Activated naive CD4-positive, alpha-beta T cell treated with anti-CD3 and anti-CD28 coated beads for 36 hours (primary cell): ENCODE results near the gene PTPRN2. TPM values are rescaled to one million over a fixed set of nuclear protein-coding genes. Genes with fewer than 3 reads are reported as not detected.

Experiments used
- CTCF ChIA-PET: fragments of 350-600 bp; sonication (Branson Sonifier 250); formaldehyde crosslinking; loops from one replicate; lab custom pipeline; 2021; ENCODE audit warnings: antibody characterized with exemption; lab: Charles Lee
- DNase-seq: peaks from one replicate; pipeline ENCODE4 v3.0.0-alpha.2; 2020
- H3K27ac Mint-ChIP-seq: one replicate; pipeline ENCODE4 v1.8.0; 2021; ENCODE audit warnings: mild to moderate bottlenecking, mixed read lengths
- H3K27me3 Mint-ChIP-seq: one replicate; pipeline ENCODE4 v1.8.0; 2021; ENCODE audit warnings: low read depth, mixed read lengths
- H3K36me3 Mint-ChIP-seq: one replicate; pipeline ENCODE4 v1.8.0; 2021; ENCODE audit warnings: low read depth, mixed read lengths
- H3K4me1 Mint-ChIP-seq: one replicate; pipeline ENCODE4 v1.8.0; 2021; ENCODE audit warnings: low read depth, mixed read lengths
- H3K4me3 Mint-ChIP-seq: one replicate; pipeline ENCODE4 v1.8.0; 2021; ENCODE audit warnings: mild to moderate bottlenecking, moderate library complexity, mixed read lengths
- H3K9me3 Mint-ChIP-seq: one replicate; pipeline ENCODE4 v1.8.0; 2021; ENCODE audit warnings: mixed read lengths
- intact Hi-C: fragments of 100-400 bp; cut with micrococcal nuclease; formaldehyde crosslinking; loops from one replicate; pipeline ENCODE4 v1.15.1; 2023
- total RNA-seq, 2 experiments: library from RNA; stranded (reverse); gene quantifications; one replicate each; pipeline ENCODE4 v1.2.3, GENCODE V29; 2021

PTPRN2 gene
- total RNA-seq, 2 experiments from 2014 or later = 0.54 to 0.62 TPM

DNA sequence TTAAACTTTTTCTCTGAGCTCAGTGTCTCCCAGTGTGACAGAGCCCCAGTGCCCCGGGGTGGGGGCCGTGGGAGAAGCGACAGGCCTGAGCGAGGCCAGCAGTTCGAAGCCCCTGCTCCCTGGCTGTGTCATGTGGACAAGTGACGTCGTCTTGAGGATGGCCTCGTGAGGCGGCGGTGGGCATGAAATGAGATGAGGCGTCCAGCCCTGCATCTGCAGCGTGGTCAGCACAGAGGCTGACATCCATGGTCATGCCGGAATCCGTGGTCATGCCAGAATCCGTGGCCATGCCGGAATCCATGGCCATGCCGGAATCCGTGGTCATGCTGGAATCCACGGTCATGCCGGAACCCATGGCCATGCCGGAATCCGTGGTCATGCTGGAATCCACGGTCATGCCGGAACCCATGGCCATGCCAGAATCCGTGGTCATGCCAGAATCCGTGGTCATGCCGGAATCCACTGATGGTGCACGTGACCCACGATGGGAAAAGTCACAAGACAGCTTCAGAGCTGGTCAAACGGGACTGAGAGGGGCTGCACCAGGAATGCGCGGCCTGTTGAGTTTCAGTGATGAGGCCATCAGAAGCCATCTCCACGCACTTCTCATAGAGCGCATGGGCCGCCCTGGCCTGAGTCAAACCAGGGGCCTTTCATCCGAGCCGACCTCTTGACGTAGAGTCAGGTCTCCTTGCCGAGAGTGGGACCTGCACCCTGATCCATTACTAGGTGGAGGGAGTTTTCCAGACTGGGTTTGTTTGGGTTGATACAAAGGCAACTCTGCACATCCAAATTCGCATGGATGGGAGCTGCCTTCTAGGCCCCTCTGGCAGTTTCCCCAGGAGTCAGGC, 342.5 kb downstream of the PTPRN2 start:
- CTCF ChIA-PET = no interaction called here
- H3K27ac Mint-ChIP-seq = no peak overlapping the region
- DNase-seq = no peak
- no peaks in the 10 kb centered on the region for H3K4me1 Mint-ChIP-seq
- intact Hi-C loops = no loop called here
- H3K4me3 Mint-ChIP-seq = no peak overlapping the region
- no peaks in the 10 kb centered on the region for H3K27me3 Mint-ChIP-seq
- H3K9me3 Mint-ChIP-seq = no peaks in the 10 kb centered on the region
- no peaks in the 10 kb centered on the region for H3K36me3 Mint-ChIP-seq

DNA sequence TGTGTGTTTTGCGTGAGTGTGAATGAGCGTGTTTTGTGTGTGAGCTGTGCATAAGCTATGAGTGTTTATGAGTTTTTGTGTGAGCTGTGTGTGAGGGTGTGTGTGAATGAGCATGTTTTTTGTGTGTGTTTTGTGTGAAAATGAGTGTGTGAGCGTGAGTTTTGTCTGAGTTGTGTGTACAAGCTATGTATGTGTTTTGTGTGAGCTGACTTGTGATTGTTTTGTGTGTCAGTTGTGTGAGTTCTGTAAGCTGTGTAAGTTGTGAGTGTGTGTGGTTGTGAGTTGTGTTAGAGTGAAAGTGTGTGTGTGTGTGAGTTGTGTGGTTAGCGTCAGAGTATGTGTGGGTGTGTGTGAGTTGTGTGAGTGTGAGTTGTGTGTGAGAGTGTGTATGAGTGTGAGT, 343.2 kb downstream of the PTPRN2 start:
- no peaks in the 10 kb centered on the region for H3K9me3 Mint-ChIP-seq
- CTCF ChIA-PET = no interaction called here
- no peaks in the 10 kb centered on the region for H3K36me3 Mint-ChIP-seq
- H3K27ac Mint-ChIP-seq = no peak overlapping the region
- H3K4me1 Mint-ChIP-seq = no peaks in the 10 kb centered on the region
- H3K27me3 Mint-ChIP-seq = no peaks in the 10 kb centered on the region
- no peak for DNase-seq
- intact Hi-C loops = no loop called here
- no peak overlapping the region for H3K4me3 Mint-ChIP-seq

- Mint-ChIP-seq H3K27me3 (no peaks in the 10 kb centered on the region), H3K9me3 (no peaks in the 10 kb centered on the region), H3K4me3 (no peak overlapping the region), H3K27ac (no peak overlapping the region), H3K36me3 (no peaks in the 10 kb centered on the region), H3K4me1 (no peaks in the 10 kb centered on the region)
- intact Hi-C loops = no loop called here
- CTCF ChIA-PET = no interaction called here
- no peak for DNase-seq
These were observed 345.7 kb downstream of the PTPRN2 start for GRCh38 chr7:158241919-158242318.

DNA sequence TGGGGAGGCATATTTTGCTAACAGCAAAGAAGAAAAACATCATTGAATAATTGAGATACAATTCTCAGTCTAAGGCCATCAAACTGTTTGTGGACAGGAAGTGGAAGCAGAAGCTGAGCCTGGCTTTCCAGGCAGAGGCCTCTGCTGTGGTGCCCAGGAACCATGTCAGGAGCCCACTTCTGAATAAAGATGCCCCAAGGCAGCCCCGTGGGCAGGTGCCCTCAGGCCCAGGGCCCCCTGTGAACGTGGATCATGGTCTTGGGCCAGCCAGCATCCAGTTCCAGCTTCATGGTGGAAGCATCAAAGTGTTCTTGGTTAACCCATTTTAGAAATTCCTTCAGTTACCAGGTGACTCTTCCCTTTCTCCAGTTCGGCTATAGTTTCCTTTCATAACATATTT, 346.8 kb downstream of the PTPRN2 start:
- CTCF ChIA-PET = no interaction called here
- no peak overlapping the region for H3K27ac Mint-ChIP-seq

GRCh38 chr7:158239290-158239981, 348.2 kb downstream of the PTPRN2 start:
- CTCF ChIA-PET = no interaction called here
- no peak overlapping the region for H3K27ac Mint-ChIP-seq
- H3K4me1 Mint-ChIP-seq = no peaks in the 10 kb centered on the region
- no peaks in the 10 kb centered on the region for H3K9me3 Mint-ChIP-seq
- no peak overlapping the region for H3K4me3 Mint-ChIP-seq
- intact Hi-C loops = no loop called here
- H3K27me3 Mint-ChIP-seq = no peaks in the 10 kb centered on the region
- DNase-seq = no peak
- no peaks in the 10 kb centered on the region for H3K36me3 Mint-ChIP-seq

More for the DNA sequence above, 346.8 kb downstream of the PTPRN2 start:
- intact Hi-C loops = no loop called here
- no peaks in the 10 kb centered on the region for H3K9me3 Mint-ChIP-seq
- H3K4me3 Mint-ChIP-seq = no peak overlapping the region
- H3K27me3 Mint-ChIP-seq = no peaks in the 10 kb centered on the region
- no peaks in the 10 kb centered on the region for H3K4me1 Mint-ChIP-seq
- no peaks in the 10 kb centered on the region for H3K36me3 Mint-ChIP-seq
- DNase-seq = no peak

DNA sequence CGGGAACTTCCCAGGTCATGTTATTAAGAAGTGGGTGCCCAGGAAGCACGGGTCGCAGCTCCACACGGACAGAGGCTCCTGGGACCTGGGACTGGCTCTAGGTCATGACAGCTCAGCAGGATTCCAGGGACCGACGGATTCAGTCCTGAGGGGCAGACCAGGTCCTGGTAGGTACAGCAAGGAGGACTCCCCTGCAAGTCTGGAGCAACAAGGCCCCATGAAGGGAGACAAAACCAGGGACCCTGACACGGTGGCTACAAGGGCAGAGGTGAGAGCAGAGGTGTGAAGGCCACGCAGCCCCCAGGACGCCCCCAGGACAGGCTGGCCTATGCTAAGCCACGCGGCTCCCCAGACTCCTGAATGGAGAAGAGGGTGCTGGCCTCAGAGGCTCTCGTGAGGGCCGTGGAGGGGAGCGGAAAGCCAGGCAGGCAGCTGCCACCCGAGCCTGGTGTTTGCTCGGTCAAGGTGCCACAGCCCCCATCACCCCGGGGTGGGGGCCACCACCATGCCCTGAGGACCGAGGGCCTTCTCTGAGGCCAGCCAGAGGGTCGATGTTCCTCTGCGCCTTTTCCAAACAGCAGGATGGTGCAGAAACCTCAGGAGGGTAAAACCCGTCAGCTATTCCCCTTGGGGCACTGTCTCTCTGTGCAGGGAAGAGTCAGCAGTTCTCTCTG, 348.9 kb downstream of the PTPRN2 start:
- Mint-ChIP-seq H3K27me3 (no peaks in the 10 kb centered on the region), H3K27ac (no peak overlapping the region), H3K36me3 (no peaks in the 10 kb centered on the region), H3K4me3 (no peak overlapping the region), H3K4me1 (no peaks in the 10 kb centered on the region), H3K9me3 (no peaks in the 10 kb centered on the region)
- intact Hi-C loops = no loop called here
- CTCF ChIA-PET = no interaction called here
- DNase-seq = no peak

GRCh38 chr7:158237672-158238335, 349.8 kb downstream of the PTPRN2 start:
- CTCF ChIA-PET = no interaction called here
- H3K27ac Mint-ChIP-seq = no peak overlapping the region
- DNase-seq = no peak
- H3K36me3 Mint-ChIP-seq = no peaks in the 10 kb centered on the region
- intact Hi-C loops = no loop called here
- H3K4me1 Mint-ChIP-seq = no peaks in the 10 kb centered on the region
- H3K4me3 Mint-ChIP-seq = no peak overlapping the region
- H3K9me3 Mint-ChIP-seq = no peaks in the 10 kb centered on the region
- no peaks in the 10 kb centered on the region for H3K27me3 Mint-ChIP-seq

DNA sequence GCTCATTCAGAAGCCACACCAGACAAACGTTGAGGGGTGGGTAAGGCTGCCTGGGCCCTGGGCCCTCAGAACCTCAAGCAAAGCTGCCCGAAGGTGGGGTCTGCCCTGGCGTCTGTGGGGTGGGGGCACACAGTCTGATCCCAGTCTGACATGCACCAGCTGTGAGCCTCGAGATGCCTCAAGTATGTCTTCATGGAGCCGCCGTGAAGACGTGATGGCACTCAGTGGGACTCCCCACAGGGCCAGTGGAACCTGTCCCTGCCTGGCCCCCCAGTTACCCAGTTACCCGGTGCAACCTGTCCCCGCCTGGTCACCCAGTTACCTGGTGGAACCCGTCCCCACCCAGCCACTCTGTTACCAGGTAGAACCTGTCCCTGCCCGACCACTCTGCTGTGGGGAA, 351.2 kb downstream of the PTPRN2 start:
- Mint-ChIP-seq H3K27me3 (no peaks in the 10 kb centered on the region), H3K27ac (no peak overlapping the region), H3K9me3 (peaks cover 4% of the 10 kb centered on the region), H3K36me3 (no peaks in the 10 kb centered on the region), H3K4me3 (no peak overlapping the region), H3K4me1 (no peaks in the 10 kb centered on the region)
- CTCF ChIA-PET = no interaction called here
- no peak for DNase-seq
- intact Hi-C loops = no loop called here

DNA sequence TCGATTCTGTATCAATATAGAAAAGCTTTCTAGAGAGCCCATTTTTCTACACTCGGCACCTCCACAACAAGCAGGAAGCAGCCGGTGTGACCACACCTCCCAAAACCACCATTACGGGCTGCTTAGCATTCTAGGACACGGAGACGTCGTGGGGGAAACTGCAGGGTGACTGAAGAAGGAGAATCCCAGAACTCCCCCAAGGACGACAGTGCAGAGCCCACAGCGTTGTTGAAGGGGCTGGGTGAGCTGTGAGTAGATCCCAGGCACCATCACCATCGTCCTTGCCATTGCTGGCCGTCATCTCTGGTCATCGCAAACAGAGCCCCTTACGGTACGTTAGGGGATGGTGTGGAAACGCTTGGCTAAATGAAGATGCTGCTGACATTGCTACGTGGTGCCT, 351.8 kb downstream of the PTPRN2 start:
- Mint-ChIP-seq H3K36me3 (no peaks in the 10 kb centered on the region), H3K4me3 (no peak overlapping the region), H3K27ac (no peak overlapping the region), H3K4me1 (no peaks in the 10 kb centered on the region), H3K27me3 (no peaks in the 10 kb centered on the region), H3K9me3 (peaks cover 4% of the 10 kb centered on the region)
- CTCF ChIA-PET = no interaction called here
- intact Hi-C loops = no loop called here
- no peak for DNase-seq

DNA sequence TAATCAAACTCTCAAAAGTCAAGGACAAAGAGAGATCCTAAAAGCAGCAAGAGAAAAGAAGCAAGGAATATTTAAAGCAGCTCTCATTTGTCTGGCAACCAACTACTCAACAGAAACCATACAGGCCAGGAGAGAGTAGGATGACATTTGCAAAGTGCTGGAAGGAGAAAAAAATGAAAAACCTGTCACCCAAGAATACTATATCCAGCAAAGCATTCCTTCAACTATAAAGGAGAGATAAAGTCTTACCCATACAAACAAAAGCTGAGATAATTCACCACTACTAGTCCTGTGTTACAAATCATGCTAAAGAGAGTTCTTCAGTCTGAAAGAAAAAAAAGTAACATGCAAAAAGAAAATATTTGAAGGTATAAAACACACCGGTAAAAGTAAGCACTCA, 357.7 kb downstream of the PTPRN2 start:
- peaks cover 7% of the 10 kb centered on the region for H3K27me3 Mint-ChIP-seq
- no peak overlapping the region for H3K4me3 Mint-ChIP-seq
- H3K4me1 Mint-ChIP-seq = no peaks in the 10 kb centered on the region
- H3K27ac Mint-ChIP-seq = no peak overlapping the region
- H3K9me3 Mint-ChIP-seq = peaks cover 21% of the 10 kb centered on the region
- DNase-seq = no peak
- no peaks in the 10 kb centered on the region for H3K36me3 Mint-ChIP-seq
- intact Hi-C loops = no loop called here
- CTCF ChIA-PET = no interaction called here

GRCh38 chr7:158228986-158229385, 358.6 kb downstream of the PTPRN2 start:
- H3K4me3 Mint-ChIP-seq = no peak overlapping the region
- no peaks in the 10 kb centered on the region for H3K36me3 Mint-ChIP-seq
- CTCF ChIA-PET = no interaction called here
- H3K9me3 Mint-ChIP-seq = peaks cover 21% of the 10 kb centered on the region
- intact Hi-C loops = no loop called here
- no peak overlapping the region for H3K27ac Mint-ChIP-seq
- no peak for DNase-seq
- peaks cover 7% of the 10 kb centered on the region for H3K27me3 Mint-ChIP-seq
- H3K4me1 Mint-ChIP-seq = no peaks in the 10 kb centered on the region

DNA sequence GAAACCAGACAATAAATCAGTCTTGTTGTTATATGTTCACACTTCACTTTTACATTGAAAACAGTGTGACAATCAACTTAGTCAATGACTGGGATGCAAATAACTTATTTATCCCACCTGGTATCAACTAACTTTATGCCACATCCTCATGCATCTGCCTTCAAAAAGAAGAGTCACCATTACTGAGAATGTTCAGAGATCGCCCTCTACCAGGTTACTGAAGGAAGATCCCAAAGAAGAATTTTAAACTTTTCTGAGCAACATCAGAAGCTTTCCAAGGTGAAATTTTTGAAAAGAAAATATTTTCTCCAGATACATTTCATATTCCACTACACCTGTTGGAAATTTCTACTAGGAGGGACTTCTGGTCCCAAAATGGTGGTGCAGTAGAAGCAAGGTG, 359.5 kb downstream of the PTPRN2 start:
- Mint-ChIP-seq H3K36me3 (no peaks in the 10 kb centered on the region), H3K4me3 (no peak overlapping the region), H3K4me1 (no peaks in the 10 kb centered on the region), H3K27me3 (peaks cover 7% of the 10 kb centered on the region), H3K9me3 (peaks cover 21% of the 10 kb centered on the region), H3K27ac (no peak overlapping the region)
- CTCF ChIA-PET = no interaction called here
- no peak for DNase-seq
- intact Hi-C loops = no loop called here
